Measurements from ENCODE around the gene GTF2H4. TPM values are rescaled to one million over a fixed set of nuclear protein-coding genes. Genes with fewer than 3 reads are reported as not detected.

Gene GTF2H4
- total RNA-seq, 1 donor from 2014 or later: 21.4 TPM

DNA sequence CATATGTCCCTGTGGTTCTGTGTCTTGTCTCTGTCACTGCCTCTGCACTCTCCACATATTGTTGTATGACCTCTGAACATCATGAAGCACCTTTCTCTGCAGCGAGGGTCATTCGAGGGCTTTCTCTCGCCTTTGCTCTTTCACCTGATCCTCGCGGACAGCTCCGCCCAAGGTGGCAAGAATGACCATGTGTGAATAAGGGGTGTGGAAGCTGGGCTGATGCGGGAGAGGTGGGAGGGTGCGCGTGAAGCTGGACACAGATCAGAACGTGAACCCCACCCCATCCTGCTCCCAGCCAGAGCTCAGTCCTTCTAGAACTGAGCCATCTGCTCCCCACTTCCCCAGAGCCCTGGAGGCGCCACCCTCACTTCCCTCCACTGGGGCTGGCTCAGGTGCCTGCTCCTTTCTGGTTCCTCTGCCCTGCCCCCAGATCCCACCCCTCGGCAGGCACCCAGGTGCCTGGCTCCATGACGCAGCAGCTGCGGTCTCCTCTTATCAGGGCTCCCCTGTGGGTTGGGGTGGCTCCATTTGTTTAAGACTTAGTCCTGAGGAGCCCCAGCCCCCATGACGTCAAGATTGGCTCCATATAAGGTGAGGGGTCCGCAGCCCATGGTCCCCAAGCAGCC, 32.5 kb downstream of the GTF2H4 start, which contains the start of gene MUCL3:
TSS of gene MUCL3 (plus strand) at position 613 of the 626 bp plus-strand sequence. CDS start 27 bp downstream, outside the sequence.
- ATAC-seq: peak; percentile 34
- intact Hi-C loops (cut with micrococcal nuclease): no loop called here
- no peak for DNase-seq

DNA sequence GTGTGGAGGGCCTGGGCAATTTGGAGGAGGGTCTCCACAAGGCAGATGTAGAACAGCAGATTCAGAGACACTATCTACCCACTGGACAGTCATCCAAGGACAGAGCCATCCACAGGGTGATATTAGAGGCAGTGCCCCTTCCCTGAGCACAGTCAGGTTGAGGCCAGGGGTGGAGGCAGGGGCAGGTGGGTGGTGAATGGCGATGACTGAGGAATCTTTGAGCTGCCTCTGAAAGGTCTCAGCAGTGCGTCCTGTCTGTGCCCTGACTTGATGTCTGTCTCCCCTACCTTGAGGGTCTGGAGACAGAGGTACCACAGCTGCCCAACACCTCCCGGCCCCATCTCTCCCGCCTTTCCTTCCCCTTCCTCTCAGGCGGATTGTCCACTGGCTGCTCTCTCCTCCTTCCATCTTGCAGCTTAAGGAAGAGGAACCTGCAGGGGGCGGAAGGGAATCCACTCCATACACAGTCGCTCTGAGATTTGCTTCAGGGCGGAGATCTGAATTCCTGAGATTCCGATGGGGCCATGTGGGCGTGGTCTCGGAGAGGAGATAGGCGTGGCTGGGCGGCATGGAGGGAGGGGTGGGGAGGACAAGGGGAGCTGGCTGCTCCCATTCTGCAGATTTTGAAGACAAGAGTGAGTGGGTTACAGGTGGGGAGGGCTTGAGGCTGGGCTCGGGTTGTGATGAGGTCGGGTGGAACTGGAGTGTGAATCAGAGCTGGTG, 34.5 kb downstream of the GTF2H4 start:
- peak; percentile 88 for ATAC-seq
- DNase-seq: peak; percentile 74
- intact Hi-C loops (cut with micrococcal nuclease): no loop called here

DNA sequence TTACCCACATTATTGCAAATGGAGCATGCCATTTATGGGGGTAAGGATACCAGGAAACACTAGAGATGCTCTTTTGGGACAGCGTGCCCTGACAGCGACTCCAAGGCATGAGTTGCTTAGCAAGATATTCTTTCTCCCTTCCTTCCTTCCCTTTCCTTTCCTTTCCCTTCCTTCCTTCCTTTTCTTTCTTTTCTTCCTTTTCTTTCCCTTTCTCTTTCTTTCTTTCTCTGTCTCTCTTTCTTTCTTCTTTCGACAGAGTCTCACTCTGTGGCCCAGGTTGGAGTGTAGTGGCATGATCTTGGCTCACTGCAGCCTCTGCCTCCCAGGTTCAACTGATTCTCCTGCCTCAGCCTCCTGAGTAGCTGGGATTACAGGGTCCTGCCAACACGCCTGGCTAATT, 36.0 kb downstream of the GTF2H4 start:
- DNase-seq: no peak
- no peak for ATAC-seq
- intact Hi-C loops (cut with micrococcal nuclease): no loop called here

DNA sequence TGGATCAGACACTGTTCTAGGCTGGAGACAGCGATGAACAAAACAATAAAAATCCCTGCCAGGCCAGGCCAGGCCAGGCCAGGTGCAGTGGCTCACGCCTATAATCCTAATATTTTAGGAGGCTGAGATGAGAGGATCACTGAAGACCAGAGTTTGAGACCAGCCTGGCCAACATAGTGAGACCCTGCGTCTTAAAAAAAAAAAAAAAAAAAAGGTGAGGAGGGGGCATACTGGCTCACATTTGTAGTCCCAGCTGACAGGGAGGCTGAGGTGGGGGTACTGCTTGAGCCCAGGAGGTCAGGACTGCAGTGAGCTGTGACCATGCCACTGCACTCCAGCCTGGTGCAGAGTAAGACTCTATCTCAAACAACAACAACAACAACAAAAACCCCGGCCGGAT, 37.3 kb downstream of the GTF2H4 start:
- ATAC-seq (no peak), DNase-seq (no peak)
- intact Hi-C loops (cut with micrococcal nuclease): no loop called here

DNA sequence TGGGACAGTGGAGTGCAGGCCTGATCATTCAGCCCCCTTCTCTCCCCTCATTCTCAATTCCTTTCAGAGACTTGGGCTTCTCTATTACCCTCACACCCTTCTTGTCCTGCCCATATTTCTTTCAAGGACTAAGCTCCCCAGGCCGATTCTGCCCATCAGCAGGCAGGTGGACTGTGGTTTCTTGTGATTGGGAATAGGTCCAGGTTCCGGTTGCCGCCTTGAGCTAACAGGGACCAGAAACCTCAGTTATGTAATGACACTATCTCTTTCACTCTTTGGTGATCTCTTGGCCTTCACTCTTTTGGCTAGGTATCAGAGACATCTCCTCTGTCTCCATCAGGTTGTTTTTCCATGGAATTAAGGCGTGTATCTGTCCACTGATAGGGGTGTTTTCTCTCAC, 39.2 kb downstream of the GTF2H4 start:
- DNase-seq (no peak), ATAC-seq (no peak)
- intact Hi-C loops (cut with micrococcal nuclease): no loop called here

DNA sequence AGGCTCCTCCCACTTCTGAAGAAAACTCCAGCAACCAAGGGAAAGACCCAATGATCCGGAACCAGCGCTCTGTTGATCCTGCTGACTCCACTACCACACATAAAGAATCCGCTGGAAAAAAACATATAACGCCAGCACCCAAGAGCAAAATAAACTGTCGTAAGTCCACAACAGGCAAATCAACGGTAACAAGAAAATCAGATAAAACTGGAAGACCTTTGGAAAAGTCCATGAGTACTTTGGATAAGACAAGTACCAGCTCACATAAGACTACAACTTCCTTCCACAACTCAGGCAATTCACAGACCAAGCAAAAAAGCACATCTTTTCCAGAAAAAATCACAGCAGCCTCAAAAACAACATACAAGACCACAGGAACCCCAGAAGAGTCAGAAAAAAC, 40.8 kb downstream of the GTF2H4 start:
- ATAC-seq (no peak), DNase-seq (no peak)
- intact Hi-C loops (cut with micrococcal nuclease): no loop called here

DNA sequence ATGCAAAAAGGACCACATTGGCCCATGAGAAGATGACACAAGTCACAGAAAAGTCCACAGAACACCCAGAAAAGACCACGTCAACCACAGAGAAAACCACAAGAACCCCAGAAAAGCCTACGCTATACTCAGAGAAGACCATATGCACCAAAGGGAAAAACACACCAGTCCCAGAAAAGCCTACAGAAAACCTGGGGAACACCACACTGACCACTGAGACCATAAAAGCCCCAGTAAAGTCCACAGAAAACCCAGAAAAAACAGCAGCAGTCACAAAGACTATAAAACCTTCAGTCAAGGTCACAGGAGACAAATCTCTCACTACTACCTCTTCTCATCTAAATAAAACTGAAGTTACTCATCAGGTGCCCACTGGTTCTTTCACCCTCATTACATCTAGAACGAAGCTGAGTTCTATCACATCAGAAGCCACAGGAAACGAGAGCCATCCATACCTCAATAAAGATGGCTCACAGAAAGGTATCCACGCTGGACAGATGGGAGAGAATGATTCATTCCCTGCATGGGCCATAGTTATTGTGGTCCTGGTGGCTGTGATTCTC, 44.0 kb downstream of the GTF2H4 start:
- DNase-seq (no peak), ATAC-seq (no peak)
- intact Hi-C loops (cut with micrococcal nuclease): no loop called here

DNA sequence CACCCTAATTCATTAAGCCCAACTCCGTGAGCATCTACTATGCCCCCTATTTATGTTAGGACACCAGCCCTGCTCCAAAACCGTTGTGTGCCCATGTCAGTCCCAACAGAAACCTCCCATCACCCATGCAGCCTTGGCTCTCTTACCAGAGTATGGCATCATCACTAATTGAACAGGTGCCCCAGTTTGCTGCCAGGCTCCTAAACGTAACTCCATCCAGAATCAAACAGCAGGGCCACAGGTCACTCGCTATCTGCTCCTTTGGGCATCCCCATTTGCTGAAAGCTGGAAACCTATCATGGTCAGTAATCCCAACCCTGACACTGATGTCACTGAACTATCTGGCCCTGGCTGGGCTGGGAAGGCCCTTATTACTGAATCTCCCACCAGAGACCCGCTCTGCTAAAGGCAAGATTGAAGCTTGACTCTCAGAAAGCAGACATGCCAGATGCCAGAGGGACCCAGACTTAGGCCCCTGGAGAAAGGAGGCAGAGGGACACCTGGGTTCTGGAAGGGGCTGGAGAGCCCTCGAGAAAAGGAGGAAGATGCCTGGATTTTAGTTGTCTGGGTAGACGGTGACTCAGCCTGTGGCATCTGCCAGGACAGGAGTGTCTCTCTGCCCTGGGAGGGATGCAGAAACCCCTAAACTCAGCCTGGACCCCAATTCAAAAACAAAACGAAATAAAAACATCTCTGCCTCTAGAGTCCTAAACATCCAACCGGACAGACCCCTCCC, 46.8 kb downstream of the GTF2H4 start:
- intact Hi-C loops (cut with micrococcal nuclease): no loop called here
- DNase-seq (no peak), ATAC-seq (no peak)

DNA sequence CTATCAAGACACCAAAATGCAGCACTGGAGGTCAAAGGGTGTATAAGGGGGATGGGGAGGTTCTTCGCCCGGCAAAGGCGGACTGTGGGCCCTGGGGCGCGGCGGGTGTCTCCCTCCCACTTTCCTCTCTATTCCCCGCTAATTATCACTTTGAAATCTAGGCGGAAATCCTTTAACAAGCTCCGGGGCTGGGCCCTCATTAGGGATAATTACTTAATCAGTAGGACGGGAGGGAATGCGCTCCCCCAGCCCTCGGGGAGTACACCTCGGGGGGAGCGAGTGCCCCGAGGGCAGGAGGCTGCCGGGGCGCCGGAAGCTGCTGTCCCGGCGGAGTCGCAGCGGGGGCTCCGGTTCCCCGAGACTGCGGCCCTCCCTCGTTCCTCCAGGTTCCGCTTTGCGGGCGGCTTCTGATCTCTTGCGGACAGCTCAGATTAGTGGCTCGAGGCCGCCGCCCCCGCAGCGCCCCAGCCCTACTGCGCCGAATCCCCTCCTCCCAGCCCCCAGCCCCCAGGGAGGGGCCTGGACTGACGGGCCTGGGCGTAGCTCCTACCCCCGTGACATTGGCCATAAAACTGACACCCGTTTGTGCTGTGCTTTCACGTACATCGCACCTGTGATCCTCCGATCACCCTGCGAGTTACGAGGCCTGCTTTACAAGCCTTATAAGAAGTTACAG, 47.5 kb downstream of the GTF2H4 start:
- intact Hi-C loops (cut with micrococcal nuclease): no loop called here
- peak; percentile 90 for ATAC-seq
- peak; percentile 81 for DNase-seq

DNA sequence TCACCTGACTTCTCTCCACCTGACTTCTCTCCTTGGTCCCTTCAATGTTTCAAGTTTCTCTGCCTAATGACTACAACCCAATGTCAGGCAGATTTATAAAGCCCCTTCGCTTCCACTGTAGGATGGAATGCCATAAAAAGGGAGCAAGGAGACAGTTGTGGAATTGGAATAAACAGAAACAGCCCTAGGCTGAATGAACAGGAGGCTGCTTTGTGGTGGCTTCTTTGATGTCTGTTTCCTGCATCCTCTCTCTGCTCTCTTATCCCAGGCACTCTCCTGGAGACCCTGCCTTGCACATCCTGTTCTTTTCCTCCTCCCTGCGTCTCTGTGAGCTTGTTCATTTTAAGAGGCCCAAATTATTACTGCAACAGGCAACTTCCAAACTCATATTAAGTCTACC, 49.7 kb downstream of the GTF2H4 start:
- DNase-seq: no peak
- no peak for ATAC-seq
- intact Hi-C loops (cut with micrococcal nuclease): no loop called here

DNA sequence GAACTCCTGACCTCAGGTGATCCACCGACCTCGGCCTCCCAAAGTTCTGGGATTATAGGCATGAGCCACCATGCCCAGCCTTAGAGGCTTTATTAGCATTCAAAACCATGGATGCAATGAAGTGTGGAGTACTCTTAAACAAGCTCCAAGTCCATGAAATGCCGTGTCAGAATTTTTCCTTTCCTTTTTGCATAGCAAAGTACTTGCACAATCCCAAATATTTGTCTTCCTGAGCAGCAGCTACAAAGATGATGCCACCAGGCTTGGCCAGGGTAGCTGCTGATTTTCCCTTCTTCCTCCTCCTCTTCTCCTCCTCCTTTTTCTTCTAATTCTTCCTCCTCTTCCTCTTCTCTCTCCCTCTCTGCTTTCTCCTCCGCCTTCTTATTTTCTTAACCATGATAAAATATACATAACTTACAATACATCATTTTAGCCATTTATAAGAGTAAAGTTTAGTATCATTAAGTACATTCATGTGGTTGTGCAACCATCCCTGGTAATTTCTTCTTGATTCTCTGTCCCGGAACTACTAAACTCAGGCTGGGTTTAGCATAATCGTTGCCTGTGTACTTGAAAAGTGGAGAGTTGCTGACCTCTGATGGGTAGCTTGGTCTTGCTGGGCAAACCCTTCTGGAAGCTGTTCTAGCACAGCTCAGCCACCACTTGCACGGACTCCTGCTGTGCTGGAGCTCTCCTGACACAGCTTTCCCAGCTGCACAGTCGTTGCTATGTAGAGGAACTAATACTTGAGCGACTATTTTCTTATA, 53.1 kb downstream of the GTF2H4 start:
- no peak for ATAC-seq
- intact Hi-C loops (cut with micrococcal nuclease): no loop called here
- no peak for DNase-seq

DNA sequence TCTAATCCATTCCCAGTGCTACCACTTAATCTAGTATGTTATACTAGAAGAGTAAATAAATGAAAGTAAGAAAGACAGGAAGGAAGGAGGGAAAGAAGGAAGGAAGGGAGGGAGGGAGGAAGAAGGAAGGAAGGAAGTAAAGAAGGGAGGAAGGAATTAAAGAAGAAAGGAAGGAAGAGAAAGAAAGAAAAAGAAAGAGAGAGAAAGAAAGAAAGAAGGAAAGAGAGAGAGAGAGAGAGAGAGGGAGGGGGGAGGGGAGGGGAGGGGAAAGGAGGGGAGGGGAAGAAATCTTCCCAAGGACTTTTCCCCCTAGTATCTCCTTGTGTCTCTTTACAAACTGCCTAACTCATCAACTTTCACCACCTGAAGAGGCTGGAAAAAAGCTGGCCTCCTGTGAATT, 54.7 kb downstream of the GTF2H4 start:
- intact Hi-C loops (cut with micrococcal nuclease): no loop called here
- ATAC-seq (no peak), DNase-seq (no peak)

DNA sequence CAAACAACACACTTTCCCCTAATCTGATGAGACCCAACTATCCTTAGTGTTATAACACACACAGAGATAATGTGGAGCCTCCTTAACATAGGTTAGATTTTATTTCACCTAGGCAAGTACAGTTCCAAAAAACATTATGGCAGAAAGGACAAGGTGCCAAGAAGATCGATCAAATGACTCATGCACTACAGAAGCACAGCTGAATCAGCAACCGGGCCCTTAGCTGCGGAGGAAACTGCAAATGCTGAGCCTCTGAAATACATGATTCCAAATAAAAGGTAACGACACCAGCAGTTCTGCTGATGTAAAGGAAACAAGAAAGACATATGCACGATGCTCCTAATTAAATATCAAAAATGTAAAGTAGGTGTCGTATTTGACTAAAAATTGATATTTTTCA, 55.6 kb downstream of the GTF2H4 start:
- intact Hi-C loops (cut with micrococcal nuclease): no loop called here
- no peak for ATAC-seq

More for the DNA sequence above, 55.6 kb downstream of the GTF2H4 start:
- DNase-seq: no peak

Small RNAs within 50 kb of the gene (microRNA-seq; reads per million reads assigned to microRNA genes)
- not detected for gene MIR4640 (ENCODE audit: borderline number of aligned reads)

Other genes with a start within 250 kb of the GTF2H4 start
- gene DHX16, start 235.2 kb upstream of the GTF2H4 start, total RNA-seq: 20.2 TPM
- gene PPP1R18, start 221.6 kb upstream of the GTF2H4 start, total RNA-seq: 15.0 TPM
- gene NRM, start 217.2 kb upstream of the GTF2H4 start, total RNA-seq: 4.6 TPM
- gene MDC1, start 190.9 kb upstream of the GTF2H4 start, total RNA-seq: 13.2 TPM
- gene TUBB, start 187.9 kb upstream of the GTF2H4 start, total RNA-seq: 196 TPM
- 238 TPM for gene FLOT1, start 165.5 kb upstream of the GTF2H4 start, total RNA-seq
- 12.7 TPM for gene IER3, start 163.7 kb upstream of the GTF2H4 start, total RNA-seq
- 25.7 TPM for gene DDR1, start 23.7 kb upstream of the GTF2H4 start, total RNA-seq
- 18.2 TPM for gene VARS2, start 6.0 kb downstream of the GTF2H4 start, total RNA-seq
- gene SFTA2, start 24.0 kb downstream of the GTF2H4 start, total RNA-seq: not detected
- gene MUCL3, start 32.8 kb downstream of the GTF2H4 start, total RNA-seq: not detected
- not detected for gene MUC21, start 75.5 kb downstream of the GTF2H4 start, total RNA-seq
- 0.22 TPM for gene MUC22, start 102.3 kb downstream of the GTF2H4 start, total RNA-seq
- not detected for gene C6orf15, start 204.4 kb downstream of the GTF2H4 start, total RNA-seq
- 1.5 TPM for gene PSORS1C1, start 206.6 kb downstream of the GTF2H4 start, total RNA-seq
- gene CDSN, start 212.2 kb downstream of the GTF2H4 start, total RNA-seq: not detected
- gene PSORS1C2, start 230.9 kb downstream of the GTF2H4 start, total RNA-seq: not detected
- 11.2 TPM for gene CCHCR1, start 249.6 kb downstream of the GTF2H4 start, total RNA-seq

Measured in left ventricle myocardium superior (tissue), 1 donor.